ENCODE results near the gene RGS11. TPM values are rescaled to one million over a fixed set of nuclear protein-coding genes. Genes with fewer than 3 reads are reported as not detected.

Gene RGS11
- total RNA-seq, 1 donor from 2014 or later: 32.6 TPM

DNA sequence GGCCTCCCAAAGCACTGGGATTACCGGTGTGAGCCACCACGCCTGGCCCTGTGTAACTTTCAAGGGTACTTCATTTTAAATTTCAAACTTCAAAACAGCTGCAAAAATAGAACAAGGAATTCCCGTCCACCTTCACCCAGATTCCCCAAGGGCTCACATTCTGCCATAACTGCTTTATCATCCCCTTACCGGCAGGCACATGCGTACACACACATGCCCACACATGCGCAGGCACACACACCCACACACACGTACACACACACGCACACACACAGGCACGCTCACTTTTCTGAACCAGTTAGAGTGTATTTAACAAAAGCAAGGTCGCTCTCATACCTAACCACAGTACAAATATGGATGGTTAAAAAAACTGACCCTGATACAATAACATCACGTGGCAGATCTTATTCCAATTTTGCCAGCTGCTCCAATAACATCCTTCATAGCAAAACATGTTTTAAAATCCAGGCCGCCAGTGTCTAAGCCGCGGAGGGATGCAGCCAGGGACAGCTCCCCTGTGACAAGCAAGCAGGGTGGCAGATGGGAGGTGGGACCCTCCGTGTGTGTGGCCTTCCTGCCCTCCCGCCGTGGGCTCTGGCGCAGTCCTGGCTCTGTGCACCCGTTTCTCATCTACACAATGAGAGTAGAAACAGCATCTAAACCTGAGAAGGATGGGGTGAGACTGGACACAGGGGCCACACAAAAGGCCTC, 30.3 kb upstream of the RGS11 start:
- Histone ChIP-seq H3K36me3 (peaks cover 36 to 72% of the 10 kb centered on the region in 2 donors), H3K27me3 (no peaks in the 10 kb centered on the region), H3K27ac (no peak overlapping the region), H3K4me1 (no peaks in the 10 kb centered on the region), H3K4me3 (no peak overlapping the region), H3K9me3 (no peaks in the 10 kb centered on the region)
- no peak for DNase-seq (ENCODE audit: low spot score in 2 of 2)
- intact Hi-C loops (cut with DNase I): no loop called here
- TF ChIP-seq, protein P1, sequence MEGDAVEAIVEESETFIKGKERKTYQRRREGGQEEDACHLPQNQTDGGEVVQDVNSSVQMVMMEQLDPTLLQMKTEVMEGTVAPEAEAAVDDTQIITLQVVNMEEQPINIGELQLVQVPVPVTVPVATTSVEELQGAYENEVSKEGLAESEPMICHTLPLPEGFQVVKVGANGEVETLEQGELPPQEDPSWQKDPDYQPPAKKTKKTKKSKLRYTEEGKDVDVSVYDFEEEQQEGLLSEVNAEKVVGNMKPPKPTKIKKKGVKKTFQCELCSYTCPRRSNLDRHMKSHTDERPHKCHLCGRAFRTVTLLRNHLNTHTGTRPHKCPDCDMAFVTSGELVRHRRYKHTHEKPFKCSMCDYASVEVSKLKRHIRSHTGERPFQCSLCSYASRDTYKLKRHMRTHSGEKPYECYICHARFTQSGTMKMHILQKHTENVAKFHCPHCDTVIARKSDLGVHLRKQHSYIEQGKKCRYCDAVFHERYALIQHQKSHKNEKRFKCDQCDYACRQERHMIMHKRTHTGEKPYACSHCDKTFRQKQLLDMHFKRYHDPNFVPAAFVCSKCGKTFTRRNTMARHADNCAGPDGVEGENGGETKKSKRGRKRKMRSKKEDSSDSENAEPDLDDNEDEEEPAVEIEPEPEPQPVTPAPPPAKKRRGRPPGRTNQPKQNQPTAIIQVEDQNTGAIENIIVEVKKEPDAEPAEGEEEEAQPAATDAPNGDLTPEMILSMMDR (IDR thresholded peaks at IDR 0.05): no peak

DNA sequence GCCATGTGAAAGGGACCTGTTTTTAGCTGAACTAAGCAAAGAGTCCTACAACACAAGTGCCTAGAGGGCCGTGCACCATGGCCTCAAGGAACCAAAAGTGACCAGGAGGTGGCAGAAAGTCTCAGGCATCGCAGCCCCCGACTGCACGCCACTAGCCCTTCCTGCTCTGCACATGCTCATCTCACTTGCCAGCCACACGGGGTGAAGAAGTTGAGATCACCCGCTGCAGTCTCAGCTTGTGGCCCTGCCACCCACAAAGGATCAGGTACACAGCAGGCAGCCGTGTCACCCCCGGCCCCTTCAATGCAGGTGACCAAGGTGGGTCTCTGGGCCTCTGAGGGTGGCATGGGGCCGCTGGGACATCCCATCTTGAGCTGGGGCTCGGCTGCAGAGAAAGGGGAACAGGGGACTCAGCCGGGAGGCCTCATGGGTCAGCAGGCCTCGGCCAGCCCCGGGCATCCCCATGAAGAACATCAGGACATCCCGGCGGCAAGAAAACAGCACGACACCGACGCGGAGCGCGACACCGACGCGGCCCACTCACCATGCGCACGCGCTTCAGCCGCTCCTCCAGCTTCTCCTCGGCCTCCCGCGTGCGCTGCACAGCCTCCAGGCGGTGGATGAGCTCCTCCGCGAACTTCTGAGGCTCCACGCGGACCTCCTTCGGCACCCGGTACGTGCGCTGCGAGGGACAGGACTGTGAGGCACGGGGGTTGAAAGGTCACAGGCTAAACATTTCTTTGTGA, 28.2 kb upstream of the RGS11 start:
- Histone ChIP-seq H3K9me3 (no peaks in the 10 kb centered on the region), H3K4me1 (no peaks in the 10 kb centered on the region), H3K36me3 (peaks cover 32 to 57% of the 10 kb centered on the region in 2 donors), H3K4me3 (no peak overlapping the region), H3K27me3 (no peaks in the 10 kb centered on the region), H3K27ac (no peak overlapping the region)
- DNase-seq (ENCODE audit: low spot score in 2 of 2): no peak
- intact Hi-C loops (cut with DNase I): no loop called here
- TF ChIP-seq, protein P1 (IDR thresholded peaks at IDR 0.05): no peak

DNA sequence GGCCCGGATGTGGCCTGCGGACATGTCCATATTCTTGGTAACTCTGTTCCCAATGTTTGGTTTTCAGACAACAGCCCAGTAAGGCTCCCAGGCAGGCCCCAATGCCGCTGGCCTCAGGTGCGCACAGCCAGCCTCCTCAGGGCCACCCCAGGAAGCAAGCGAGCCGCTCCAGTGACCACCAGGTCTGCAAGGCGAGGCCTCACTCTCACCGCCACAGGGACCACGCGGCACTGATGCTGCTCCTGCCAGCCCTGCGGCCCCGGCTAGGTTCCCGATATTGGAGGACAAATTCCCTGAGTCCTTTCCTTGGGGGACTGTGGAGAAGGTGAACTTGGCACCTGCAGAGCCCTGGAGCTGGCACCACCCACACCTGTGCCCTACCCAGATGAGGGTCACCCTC, 26.2 kb upstream of the RGS11 start:
- Histone ChIP-seq H3K4me3 (no peak overlapping the region), H3K9me3 (no peaks in the 10 kb centered on the region), H3K27me3 (no peaks in the 10 kb centered on the region), H3K36me3 (peaks cover 26 to 58% of the 10 kb centered on the region in 2 donors), H3K27ac (no peak overlapping the region), H3K4me1 (no peaks in the 10 kb centered on the region)
- no peak for DNase-seq (ENCODE audit: low spot score in 2 of 2)
- intact Hi-C loops (cut with DNase I): no loop called here
- TF ChIP-seq, protein P1 (IDR thresholded peaks at IDR 0.05): no peak

DNA sequence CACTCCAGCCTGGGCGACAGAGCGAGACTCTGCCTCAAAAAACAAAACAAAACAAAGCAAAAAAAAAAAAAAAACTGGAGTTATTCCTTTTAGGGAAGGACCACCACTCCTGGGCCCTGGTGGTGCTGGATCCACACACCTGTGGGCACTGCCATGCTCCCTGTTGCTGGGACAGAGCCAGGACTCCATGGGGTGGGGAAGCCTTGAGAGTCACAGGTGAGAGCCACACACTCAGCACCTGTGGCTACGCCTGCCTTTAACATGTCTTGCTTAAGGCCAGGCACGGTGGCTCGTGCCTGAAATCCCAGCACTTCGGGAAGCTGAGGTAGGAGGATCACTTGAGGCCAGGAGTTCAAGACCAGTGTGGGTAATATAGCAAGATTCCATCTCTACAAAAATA, 25.5 kb upstream of the RGS11 start:
- Histone ChIP-seq H3K27me3 (no peaks in the 10 kb centered on the region), H3K27ac (no peak overlapping the region), H3K4me3 (no peak overlapping the region), H3K4me1 (no peaks in the 10 kb centered on the region), H3K9me3 (no peaks in the 10 kb centered on the region), H3K36me3 (peaks cover 27 to 59% of the 10 kb centered on the region in 2 donors)
- intact Hi-C loops (cut with DNase I): no loop called here
- TF ChIP-seq, protein P1 (IDR thresholded peaks at IDR 0.05): no peak
- DNase-seq (ENCODE audit: low spot score in 2 of 2): no peak

DNA sequence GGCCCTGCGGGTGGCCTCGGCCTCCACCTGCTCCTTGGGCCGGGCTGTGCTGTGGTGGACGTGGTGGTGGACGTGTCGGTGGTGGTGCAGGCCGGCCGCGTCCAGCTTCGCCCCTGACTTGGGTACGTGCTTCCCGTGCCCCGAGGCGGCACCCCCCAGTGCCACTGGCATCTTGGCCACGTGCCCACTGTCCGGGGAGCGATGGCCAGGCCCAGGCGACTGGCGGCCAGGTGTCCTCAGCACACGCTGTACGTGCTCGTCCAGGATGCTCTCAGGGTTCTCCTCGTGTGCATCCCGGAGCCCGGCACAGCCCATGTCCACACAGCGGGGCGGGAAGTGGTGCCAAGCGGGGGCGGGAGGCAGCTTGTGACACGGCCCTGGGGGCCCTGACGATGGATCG, 22.1 kb upstream of the RGS11 start:
- Histone ChIP-seq H3K27me3 (no peaks in the 10 kb centered on the region), H3K9me3 (no peaks in the 10 kb centered on the region), H3K27ac (no peak overlapping the region), H3K4me1 (no peaks in the 10 kb centered on the region), H3K4me3 (no peak overlapping the region), H3K36me3 (peaks cover 29 to 48% of the 10 kb centered on the region in 2 donors)
- TF ChIP-seq, protein P1 (IDR thresholded peaks at IDR 0.05): no peak
- intact Hi-C loops (cut with DNase I): no loop called here
- no peak for DNase-seq (ENCODE audit: low spot score in 2 of 2)
